Ovary (tissue), 3 donors: ENCODE results near the gene RAB3A.

Experiments used
- CTCF ChIP-seq, 3 donors: fragments of 450-650 bp in 2 of 3; fragments of 200-600 bp in 1 of 3; IDR thresholded peaks; one replicate each; pipeline versions ENCODE4 v1.5.1 to v1.8.0; 2016 to 2022; ENCODE audit warnings: antibody characterized with exemption in 3 of 3, mild to moderate bottlenecking in 1 of 3
- EP300 ChIP-seq: sonication (generic); formaldehyde crosslinking; IDR thresholded peaks from one replicate; pipeline ENCODE4 v1.6.1; 2017; ENCODE audit warnings: antibody characterized with exemption
- POLR2A ChIP-seq: fragments of 450-650 bp; IDR thresholded peaks from one replicate; pipeline ENCODE4 v1.6.1; 2017; ENCODE audit warnings: antibody characterized with exemption, mild to moderate bottlenecking, moderate library complexity
- donor health status: DM: no; HTN: no; CAD: no.

GRCh38 chr19:18225702-18226468 is 22.0 kb upstream of the RAB3A start, which contains the start of gene PDE4C:
- no peak for TF ChIP-seq CTCF (IDR thresholded peaks at IDR 0.05)
- no peak for TF ChIP-seq POLR2A
- TF ChIP-seq EP300: no peak
